ENCODE measurements around the gene NSD2.

The NSD2 gene

DNA sequence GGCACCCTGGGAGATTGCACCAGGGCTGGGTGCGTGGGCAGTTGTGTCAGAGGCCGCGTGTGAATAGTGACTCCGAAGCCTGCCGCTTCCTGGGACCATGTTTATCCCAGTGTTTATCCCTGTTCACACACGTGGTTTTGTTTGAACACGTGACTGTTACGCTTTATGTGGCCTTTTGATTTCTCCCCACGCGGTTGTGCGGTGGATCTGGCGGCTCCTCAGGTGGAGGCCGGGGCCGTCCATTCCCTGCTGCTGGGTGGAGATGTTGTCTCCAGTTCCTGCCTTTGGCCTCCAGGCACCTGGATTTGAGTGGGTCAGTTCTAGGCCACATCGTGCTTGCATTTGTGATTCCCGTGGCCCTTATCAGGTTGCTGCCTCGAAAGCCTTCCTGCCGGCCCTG lies 102.5 kb downstream of the NSD2 start:
- peak; percentile 22 for DNase-seq

- DNase-seq = no peak
These were observed 103.6 kb downstream of the NSD2 start for GRCh38 chr4:1974840-1975239.

- DNase-seq = no peak
These were observed 104.2 kb downstream of the NSD2 start for GRCh38 chr4:1975391-1975801.

DNA sequence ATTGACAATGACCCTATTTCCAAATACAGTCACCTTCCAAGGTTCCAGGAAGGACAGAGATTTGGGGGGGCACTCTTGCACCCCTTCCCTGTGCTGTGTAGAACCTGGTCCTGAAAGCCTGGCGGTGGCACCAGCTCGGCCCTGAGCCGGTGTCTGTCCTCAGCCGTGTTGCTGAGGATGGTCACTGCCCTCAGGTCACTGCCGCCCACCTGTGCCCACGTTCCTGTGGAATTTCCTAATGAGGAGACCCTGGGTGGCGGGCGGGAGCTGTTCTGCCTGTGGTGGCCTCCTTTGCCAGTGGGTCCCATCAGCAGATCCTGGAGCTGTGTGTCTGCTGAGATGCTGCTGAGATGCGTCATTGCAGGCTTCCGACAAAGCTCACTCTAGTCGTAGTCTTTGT lies 104.7 kb downstream of the NSD2 start:
- no peak for DNase-seq

DNA sequence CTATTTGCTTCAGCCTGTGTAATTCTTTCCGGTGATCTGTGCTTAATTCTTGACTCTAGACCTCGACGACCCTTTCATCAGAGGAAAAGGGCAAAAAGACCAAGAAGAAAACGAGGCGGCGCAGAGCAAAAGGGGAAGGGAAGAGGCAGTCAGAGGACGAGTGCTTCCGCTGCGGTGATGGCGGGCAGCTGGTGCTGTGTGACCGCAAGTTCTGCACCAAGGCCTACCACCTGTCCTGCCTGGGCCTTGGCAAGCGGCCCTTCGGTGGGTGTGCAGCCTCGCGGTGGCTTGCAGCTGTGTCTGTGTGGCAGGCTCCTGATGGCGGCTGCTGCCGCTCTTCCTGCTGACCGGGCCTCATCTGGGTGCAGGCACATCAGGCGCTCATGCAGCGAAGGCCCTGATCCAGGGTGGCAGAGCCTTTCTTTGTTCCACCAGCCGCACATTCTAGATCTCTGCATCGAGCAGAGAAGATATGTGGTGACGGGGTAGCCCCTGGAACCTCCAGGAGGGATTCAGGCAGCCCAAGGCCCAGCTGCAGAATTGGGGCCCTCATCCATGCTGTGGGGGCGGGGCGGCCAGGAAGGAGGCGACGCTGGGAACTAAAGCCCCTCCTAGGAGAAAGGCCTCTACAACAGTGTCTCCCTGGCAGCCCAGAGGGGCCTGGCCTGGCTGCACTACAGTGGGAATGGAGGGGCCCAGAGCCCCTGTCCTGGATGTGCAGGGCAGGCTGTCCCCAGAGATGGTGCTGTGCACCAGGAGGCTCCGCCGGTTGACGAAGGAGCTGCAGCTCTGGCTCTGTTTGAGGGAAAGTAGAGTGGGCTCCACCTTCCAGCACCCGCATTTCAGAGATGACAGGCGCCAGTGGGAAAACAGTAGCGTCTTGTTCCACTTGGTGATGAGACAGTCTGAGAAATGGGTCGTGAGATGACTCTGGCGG lies 105.5 kb downstream of the NSD2 start:
- no peak for DNase-seq

- DNase-seq = no peak
These were observed 107.0 kb downstream of the NSD2 start for GRCh38 chr4:1978226-1978625.

DNA sequence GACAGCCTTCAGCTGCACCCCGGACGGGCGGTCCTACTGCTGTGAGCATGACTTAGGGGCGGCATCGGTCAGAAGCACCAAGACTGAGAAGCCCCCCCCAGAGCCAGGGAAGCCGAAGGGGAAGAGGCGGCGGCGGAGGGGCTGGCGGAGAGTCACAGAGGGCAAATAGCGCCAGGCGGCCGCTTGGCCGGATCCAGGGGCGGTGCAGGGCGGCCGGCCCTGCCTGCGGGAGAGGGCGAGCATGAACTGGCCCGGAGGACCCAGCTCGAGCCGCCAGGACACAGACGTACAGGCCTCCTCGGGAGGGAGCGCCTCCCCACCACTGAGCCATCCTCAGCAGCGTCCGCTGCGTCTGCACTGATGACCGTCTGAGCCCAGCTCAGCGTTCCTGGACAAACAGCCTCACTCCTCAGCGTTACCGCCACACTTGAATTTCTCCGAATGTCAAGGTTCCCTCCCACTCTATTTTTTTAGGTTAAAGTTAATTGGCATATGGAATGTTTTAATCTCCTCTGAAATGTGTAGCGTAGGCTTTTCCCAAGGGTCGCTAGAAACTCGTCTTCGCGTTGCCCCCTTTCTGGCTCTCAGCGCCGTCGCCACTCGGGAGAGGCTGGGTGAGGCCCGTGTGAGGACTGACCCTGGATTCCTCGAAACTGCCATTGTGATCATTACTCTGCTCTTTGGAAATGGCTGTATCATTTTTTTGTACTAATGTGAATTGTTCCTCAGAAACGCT lies 107.7 kb downstream of the NSD2 start:
- no peak for DNase-seq

DNA sequence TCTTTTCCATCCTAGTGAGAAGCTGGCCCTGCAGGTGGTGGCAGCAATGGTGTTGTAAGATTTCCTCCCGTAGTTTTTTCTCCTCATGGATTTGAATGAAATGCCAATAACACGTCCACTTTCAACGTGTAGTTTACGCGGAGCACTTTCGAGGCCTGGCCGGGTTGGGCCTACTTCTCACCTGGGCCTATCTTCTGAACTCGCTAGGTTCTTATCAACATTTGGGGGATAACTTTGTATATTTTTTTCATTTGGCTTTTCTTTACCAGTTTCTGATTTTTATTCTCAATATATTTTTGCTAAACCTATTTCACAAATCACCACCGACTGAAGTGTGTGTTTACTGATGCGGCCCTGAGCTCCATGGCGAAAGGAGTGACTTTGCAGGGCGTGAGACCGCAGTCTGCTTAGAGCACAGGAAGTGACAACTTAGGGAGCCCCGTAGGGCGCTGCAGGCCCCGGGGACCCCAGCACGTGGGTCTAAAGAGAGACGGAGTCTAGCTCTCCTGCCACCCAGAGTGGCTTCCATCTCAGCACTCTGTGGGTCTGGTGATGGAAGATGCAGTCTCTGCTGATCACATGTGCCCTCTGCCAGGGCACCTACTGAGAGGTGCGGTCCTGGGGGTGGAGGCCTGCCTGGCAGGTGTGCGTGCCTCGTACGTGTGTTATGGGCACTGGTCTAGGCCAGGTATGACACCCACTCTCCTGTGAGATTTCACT lies 108.4 kb downstream of the NSD2 start:
- DNase-seq = no peak

GRCh38 chr4:1980561-1981041 lies 109.4 kb downstream of the NSD2 start:
- DNase-seq = no peak

GRCh38 chr4:1981251-1982058 lies 110.3 kb downstream of the NSD2 start:
- no peak for DNase-seq

DNA sequence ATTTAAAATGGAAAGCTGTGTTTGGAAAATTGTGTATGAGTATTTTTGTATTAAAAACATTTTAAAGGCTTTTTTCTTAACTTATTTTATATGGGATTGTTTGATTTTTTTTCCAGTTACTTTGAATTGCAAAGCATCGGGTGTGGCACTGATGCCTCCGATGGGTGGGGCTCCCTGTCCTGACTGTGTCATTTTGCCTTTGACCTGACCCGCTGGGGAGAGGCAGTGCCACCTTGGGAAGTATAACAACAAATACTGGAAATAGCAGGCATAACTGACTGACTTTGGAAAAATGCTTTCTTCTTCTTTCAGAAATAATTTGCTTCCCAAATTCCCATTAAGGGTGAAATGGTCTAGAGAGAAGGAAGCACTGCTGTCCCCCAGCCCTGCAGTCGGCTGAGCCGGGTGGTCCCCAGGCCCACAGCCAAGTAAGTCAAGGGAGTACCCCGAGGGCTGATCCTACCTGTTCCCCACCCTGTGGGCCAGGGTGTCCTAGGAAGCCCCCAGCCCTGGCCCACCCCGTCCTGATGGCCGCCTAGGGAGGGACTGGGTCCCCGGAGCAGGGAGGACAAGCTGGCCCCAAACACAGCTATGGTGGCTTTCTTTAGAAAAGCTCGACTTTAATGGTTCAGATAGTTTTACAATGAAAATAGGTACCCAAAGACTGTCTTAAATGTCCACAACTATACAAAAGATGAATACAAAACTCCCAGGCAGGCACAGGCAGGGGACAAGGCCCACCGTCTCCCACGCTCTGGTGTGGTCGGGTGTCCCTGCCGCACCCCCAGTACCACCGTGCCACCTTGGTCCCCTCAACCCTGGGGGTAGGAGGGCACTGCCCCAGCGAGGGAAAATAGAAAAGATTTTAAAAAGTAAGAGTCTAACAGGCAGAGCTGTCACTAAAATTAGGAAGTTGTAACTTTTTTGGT lies 111.2 kb downstream of the NSD2 start:
- no peak for DNase-seq

DNA sequence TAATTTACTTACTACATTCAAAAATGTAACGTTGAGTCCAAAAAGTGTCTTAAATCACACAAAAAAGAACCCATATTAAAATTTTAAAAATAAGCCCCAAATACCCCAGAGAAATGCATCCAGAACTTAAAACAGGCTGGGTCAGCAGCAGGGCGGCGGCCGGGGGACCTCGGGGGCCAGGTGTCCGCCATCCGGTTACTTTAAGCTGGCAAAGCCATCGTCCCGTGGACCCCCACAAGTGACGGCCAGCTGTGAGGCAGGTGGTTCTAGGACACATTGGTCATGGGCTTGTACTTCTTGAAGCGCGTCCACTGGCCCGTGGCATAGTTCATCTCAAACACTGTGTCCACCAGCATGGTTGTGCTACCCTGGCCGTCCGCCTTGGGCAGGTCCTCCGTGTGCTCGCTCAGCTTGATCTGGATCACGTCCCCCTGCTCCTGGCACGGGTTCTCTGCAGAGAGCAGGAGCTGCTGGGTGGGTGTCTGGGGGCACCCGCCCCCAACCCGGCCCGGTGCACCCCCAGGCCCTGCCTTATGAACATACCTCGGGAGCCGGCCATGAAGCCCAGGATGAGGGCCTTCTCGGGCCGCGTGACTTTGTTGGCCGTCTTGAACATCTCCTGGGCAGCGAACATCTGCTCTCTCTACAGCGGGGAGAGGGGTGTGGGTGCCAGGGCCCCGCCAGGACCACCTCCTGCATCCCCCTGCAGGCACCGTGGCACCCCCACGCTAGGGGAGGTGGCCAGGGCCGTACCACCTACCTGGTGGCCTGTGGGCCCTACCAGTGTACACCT lies 112.1 kb downstream of the NSD2 start:
- no peak for DNase-seq

- DNase-seq = no peak
These were observed 112.7 kb downstream of the NSD2 start for GRCh38 chr4:1983846-1984405.

DNA sequence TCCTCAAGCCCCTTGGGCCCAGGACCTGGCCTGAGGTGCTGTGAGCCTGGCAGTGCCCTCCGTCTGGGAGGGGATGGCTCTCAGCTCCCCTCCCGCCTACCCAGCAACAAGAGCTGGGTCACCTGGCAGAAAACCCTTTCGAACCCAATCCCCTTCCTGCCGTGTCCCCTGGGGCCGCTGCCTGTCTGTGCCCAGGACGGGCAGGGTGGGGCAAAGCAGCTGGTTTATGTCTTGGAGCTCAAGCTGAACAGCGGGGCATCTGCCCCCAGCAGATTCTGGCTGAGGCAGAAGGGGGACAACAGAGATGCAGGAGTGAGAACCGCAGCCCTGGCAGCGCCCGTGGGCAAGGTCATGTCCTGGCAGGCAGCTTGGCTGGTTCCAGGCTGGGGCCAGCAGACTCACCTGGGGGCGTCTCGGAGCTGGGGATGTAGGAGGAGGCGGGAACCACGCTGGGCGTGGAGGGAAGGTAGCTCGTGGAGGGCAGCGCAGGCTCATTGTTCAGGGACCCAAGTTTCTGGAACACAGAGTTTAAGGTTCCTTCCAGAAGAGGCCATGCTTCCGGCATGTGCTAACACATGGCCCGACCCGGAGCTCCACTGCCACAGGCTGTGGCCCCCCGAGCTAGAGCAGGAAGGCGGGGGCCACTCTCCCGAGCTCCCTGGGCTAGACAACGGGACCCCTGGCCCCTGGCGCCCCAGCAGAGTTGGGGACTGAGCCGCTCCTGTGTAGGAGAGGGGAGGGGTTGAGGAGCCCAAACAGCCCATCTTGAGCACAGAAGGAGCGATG lies 113.4 kb downstream of the NSD2 start:
- no peak for DNase-seq

DNA sequence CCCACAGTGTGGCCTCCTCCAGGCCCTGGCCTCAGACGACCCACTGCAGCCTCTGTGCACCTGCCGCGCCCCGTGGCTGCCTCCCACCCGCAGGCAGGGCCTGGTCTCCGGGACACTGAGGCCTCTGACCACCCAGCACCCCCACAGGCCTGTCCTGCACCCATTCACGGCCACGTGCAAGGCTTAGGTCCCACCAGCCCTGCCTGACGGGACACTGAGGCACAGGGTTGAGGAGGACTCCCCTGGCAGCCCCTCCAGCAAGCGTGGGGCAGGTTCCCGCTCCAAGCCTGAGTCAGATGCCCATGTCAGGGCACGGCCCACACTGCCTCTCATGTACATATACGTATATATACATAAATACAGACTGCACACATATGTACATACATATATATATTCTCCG lies 114.1 kb downstream of the NSD2 start:
- DNase-seq = no peak

- DNase-seq = no peak
These were observed 114.8 kb downstream of the NSD2 start for GRCh38 chr4:1985780-1986577.

DNA sequence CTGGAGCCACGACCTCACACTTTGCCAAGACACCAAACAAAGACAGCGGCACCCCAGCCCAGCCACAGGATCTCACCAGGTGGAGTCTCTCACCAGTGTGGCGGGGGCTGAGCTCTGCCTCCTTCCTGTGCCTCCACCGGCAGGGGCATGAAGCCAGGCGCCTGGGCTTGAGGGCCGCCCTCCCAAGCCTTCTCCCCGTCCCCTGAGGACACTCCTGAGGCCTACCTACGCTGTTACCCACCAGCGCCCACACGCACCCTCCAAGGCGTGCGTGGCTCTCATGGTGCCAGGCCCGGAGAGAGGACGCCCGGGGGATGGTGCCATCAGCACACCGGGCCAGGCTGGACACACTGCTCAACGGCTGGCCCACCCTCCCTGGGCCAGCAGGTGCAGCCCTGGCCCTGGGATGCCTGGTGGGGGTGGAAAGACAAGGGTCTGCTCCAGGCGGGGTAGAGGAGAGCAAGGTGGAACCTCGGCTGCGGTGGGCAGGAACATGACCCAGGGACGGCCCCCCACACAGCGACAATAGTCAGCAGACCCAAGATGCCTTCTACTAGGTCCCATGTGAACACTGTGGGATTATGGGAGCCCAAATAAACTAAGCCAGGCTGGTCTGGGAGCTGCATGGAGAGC lies 115.5 kb downstream of the NSD2 start:
- no peak for DNase-seq

GRCh38 chr4:1987296-1987695 lies 116.1 kb downstream of the NSD2 start:
- DNase-seq = no peak
